PFSK-1 (cell line): ENCODE measurements around the gene ZER1.

Experiments
- FOXP2 ChIP-seq: optimal IDR thresholded peaks from 2 replicates; pipeline ENCODE3; 2011; ENCODE audit warnings: borderline replicate concordance, control low read depth, inconsistent platforms; ENCODE audit not compliant: insufficient read depth; ENCODE audit errors: extremely low read length, extremely low read depth
- POLR2AphosphoS5 ChIP-seq: IDR thresholded peaks from 2 replicates; pipeline ENCODE4 v1.6.1; 2012; ENCODE audit warnings: low read depth, mild to moderate bottlenecking, control low read depth, low read length, moderate library complexity
- SIN3A ChIP-seq: IDR thresholded peaks from 2 replicates; pipeline ENCODE4 v1.6.1; 2012; ENCODE audit warnings: mild to moderate bottlenecking, low read length, moderate library complexity, borderline replicate concordance; ENCODE audit not compliant: insufficient read depth
- TAF1 ChIP-seq: IDR thresholded peaks from 2 replicates; pipeline ENCODE4 v1.6.1; 2012; ENCODE audit warnings: low read length, control low read depth, borderline replicate concordance; ENCODE audit not compliant: insufficient read depth
- TF ChIP-seq, protein P1 (sequence below), 2 experiments: IDR thresholded peaks; 2 replicates each; pipeline versions ENCODE4 v1.6.1 to v1.8.0; 2011 to 2012; ENCODE audit warnings: low read depth in 2 of 2, low read length in 2 of 2, control low read depth in 1 of 2, inconsistent platforms in 1 of 2, mild to moderate bottlenecking in 1 of 2, moderate library complexity in 1 of 2; ENCODE audit not compliant: insufficient read depth in 1 of 2

The ZER1 gene

GRCh38 chr9:128798896-128799295 is 27.2 kb upstream of the ZER1 start:
- no peak for TF ChIP-seq TAF1
- no peak for TF ChIP-seq POLR2AphosphoS5
- TF ChIP-seq SIN3A = no peak

GRCh38 chr9:128792978-128793686 is 21.4 kb upstream of the ZER1 start:
- TF ChIP-seq, protein P1, sequence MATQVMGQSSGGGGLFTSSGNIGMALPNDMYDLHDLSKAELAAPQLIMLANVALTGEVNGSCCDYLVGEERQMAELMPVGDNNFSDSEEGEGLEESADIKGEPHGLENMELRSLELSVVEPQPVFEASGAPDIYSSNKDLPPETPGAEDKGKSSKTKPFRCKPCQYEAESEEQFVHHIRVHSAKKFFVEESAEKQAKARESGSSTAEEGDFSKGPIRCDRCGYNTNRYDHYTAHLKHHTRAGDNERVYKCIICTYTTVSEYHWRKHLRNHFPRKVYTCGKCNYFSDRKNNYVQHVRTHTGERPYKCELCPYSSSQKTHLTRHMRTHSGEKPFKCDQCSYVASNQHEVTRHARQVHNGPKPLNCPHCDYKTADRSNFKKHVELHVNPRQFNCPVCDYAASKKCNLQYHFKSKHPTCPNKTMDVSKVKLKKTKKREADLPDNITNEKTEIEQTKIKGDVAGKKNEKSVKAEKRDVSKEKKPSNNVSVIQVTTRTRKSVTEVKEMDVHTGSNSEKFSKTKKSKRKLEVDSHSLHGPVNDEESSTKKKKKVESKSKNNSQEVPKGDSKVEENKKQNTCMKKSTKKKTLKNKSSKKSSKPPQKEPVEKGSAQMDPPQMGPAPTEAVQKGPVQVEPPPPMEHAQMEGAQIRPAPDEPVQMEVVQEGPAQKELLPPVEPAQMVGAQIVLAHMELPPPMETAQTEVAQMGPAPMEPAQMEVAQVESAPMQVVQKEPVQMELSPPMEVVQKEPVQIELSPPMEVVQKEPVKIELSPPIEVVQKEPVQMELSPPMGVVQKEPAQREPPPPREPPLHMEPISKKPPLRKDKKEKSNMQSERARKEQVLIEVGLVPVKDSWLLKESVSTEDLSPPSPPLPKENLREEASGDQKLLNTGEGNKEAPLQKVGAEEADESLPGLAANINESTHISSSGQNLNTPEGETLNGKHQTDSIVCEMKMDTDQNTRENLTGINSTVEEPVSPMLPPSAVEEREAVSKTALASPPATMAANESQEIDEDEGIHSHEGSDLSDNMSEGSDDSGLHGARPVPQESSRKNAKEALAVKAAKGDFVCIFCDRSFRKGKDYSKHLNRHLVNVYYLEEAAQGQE (IDR thresholded peaks at IDR 0.05; ENCODE audit: insufficient read depth in 1 of 2, low read depth in 2 of 2, low read length in 2 of 2) = no peak
- no peak for TF ChIP-seq SIN3A
- TF ChIP-seq TAF1 = no peak
- no peak for TF ChIP-seq FOXP2
- no peak for TF ChIP-seq POLR2AphosphoS5

GRCh38 chr9:128792134-128792533 is 20.4 kb upstream of the ZER1 start:
- no peak for TF ChIP-seq POLR2AphosphoS5
- TF ChIP-seq, protein P1 (IDR thresholded peaks at IDR 0.05; ENCODE audit: insufficient read depth in 1 of 2, low read depth in 2 of 2, low read length in 2 of 2) = no peak

GRCh38 chr9:128790536-128790935 is 18.8 kb upstream of the ZER1 start:
- no peak for TF ChIP-seq POLR2AphosphoS5
- no peak for TF ChIP-seq SIN3A
- TF ChIP-seq, protein P1 (IDR thresholded peaks at IDR 0.05; ENCODE audit: insufficient read depth in 1 of 2, low read depth in 2 of 2, low read length in 2 of 2) = no peak
- TF ChIP-seq TAF1 = no peak
- TF ChIP-seq FOXP2 = no peak

- TF ChIP-seq POLR2AphosphoS5 (no peak), TAF1 (no peak), FOXP2 (no peak), SIN3A (no peak)
Measured at GRCh38 chr9:128788445-128788844, 16.7 kb upstream of the ZER1 start.

- no peak for TF ChIP-seq FOXP2
Measured at GRCh38 chr9:128787659-128788058, 15.9 kb upstream of the ZER1 start.
